Left forelimb (tissue), 1 donor: ENCODE data around the gene TSPAN5.

Source experiments
- DNase-seq: peaks from one replicate; pipeline ENCODE4 v3.0.0-alpha.2; 2018; ENCODE audit warnings: low spot score

TSPAN5 gene

GRCh38 chr4:98517218-98518021, 141.0 kb downstream of the TSPAN5 start:
- no peak for DNase-seq

- no peak for DNase-seq
Measured at GRCh38 chr4:98516441-98517217, 141.8 kb downstream of the TSPAN5 start.

GRCh38 chr4:98516042-98516440, 142.4 kb downstream of the TSPAN5 start:
- no peak for DNase-seq

- no peak for DNase-seq
Measured at GRCh38 chr4:98515470-98515809, 143.0 kb downstream of the TSPAN5 start.

GRCh38 chr4:98514741-98515469, 143.5 kb downstream of the TSPAN5 start:
- no peak for DNase-seq

DNA sequence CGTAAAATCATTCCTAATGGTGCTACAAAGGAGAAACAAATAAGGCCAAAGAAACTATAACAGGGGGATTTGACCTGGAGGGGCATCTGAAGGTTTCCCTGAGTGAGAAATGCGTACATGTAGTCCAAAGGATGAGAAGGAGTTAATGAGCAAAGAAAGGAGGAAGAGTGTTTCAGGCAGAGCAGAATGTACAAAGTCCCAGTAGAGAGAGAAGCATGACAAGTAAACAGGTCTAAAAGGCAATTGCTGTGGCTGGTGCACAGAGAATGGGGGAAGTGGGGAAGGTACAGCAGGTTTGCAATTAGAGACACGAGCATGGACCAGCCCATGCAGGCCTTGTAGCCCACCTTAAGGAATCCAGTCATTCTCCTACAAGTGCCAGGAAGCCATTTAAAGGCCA, 145.5 kb downstream of the TSPAN5 start:
- no peak for DNase-seq

DNA sequence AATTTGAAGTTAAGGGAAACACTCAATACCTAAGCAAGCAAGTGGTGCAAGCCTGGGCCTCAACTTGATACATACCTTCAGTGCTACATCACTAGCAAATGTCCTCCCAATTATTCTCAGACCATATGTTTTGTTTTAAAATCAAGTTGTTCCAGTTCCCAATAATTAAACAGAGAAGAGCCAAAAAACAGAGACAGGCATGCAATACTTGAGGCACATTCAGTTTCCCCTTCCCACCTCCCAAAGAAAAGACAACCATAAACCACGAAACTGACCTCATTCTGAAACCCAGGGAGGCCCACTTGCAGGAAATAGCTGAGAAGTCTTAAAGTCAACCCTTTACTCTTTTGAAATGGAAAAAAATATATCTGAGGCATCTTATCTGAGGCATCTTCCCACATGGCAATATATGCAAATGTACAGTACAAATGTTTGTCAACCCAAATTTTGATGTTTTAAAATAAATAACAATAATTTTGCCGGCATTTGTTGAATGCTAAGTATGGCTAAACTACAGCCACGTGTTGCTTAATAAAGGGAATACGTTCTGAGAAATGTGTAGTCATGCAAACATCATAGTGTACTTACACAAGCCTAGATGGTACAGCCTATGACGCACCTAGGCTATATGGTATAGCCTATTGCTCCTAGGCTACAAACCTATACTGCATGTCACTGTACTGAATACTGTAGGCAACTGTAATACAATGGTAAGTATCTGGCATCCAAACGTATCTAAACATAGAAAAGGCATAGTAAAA, 147.5 kb downstream of the TSPAN5 start:
- DNase-seq = no peak

- DNase-seq = no peak
Measured at GRCh38 chr4:98510340-98510739, 148.1 kb downstream of the TSPAN5 start.

DNA sequence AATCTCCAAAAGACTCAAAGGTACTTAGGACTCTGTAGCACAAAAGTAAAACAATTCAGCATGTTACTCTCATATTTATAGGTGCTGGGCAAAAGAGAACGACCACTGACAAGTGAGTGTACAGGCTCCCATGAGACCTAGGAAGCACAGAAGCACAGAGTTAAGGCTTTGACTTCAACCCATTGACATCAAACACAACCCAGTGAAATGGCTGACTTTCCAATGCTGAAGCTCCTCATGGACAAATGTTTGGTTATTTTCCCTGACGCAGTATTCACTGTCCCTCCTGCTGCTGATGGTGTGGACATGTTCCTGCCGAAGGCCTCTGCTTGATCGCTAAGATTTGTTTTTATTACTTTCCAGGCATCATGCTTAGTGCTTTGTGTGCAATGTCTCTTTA, 148.7 kb downstream of the TSPAN5 start:
- no peak for DNase-seq

GRCh38 chr4:98508829-98509598, 149.4 kb downstream of the TSPAN5 start:
- DNase-seq = no peak

GRCh38 chr4:98508248-98508647, 150.2 kb downstream of the TSPAN5 start:
- DNase-seq = no peak

DNA sequence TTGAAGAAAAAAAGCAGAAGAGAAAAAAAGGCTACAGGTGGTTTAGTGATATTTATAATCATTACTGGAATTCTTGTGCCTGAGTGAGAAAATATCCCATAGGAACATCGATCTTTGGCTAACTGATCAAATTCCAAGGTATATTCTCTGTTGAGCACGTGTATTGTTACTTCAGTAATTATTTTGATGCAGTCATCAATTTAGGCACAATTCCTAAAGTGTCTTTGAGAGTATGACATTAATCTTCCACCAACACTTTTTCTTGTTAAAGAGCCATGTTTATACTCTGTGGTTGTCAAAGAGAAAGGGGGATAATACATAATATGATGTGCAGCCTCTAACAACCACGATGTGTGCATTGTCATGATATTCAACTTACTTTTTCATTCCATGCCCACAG, 151.1 kb downstream of the TSPAN5 start:
- DNase-seq = no peak

- DNase-seq = no peak
Measured at GRCh38 chr4:98506462-98507132, 151.8 kb downstream of the TSPAN5 start.

GRCh38 chr4:98505992-98506391, 152.4 kb downstream of the TSPAN5 start:
- no peak for DNase-seq

DNA sequence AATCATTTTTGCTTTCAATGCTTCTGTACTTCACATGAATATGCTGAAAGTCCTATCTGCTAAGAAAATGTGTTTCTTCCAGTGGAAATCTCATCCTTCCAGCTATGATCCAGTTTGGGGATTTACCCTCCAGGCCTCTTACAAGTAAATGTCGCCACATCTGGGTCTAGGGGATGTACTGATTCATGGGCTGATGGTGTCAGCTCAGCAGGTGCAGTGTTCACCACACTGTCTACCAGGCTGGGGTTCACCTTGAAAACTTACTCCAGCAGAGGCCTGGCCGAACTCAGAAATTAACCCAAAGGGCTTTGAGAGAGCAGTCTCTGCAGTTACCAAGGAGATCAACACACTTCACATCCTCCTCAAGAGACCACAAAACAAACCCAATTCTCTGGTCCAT, 154.3 kb downstream of the TSPAN5 start:
- no peak for DNase-seq

- no peak for DNase-seq
Measured at GRCh38 chr4:98503676-98504075, 154.7 kb downstream of the TSPAN5 start.

DNA sequence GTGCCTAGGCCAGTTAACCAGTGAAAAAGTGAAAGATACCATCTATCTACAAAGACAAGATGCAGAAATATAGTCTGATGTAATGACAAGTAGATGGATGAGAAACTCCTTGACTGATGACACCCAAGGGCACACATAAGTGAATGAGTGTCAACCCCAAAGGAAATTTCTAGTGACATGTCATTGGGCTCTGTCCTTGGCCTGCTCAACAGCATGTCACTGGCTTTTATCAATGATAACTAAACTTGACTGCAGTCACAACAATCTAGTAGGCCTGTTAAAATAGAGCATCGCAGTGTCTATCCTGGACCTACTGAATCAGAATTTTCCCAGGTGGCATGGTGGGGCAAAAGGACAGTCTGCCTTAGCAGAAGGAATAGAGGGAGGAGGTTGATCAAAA, 155.8 kb downstream of the TSPAN5 start:
- DNase-seq = no peak

GRCh38 chr4:98502031-98502430, 156.4 kb downstream of the TSPAN5 start:
- DNase-seq = no peak

DNA sequence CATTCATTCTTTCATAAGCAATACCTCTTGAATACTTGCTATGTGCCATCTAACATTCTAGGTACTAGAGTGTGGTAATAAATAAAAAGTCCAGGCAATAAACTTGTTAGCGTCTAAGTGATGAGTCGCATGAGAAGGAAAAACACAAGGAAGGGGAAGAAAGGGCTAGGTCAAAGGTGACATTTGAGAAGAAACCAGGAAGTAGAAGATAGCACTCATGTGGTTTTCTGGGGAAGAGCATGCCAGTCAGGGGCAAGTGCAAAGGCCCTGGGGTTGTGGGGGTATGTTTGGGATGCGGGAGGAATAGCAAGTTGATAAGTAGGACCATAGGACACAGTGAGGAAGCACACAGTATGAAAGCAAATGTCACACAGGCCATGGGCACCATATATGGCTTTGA, 157.0 kb downstream of the TSPAN5 start:
- no peak for DNase-seq

GRCh38 chr4:98498774-98499173, 159.6 kb downstream of the TSPAN5 start:
- DNase-seq = no peak
